HG03139 (cell line): ENCODE data around the gene RNF212B.
"Not testable (repeated sequence)": the region's sequence is repeated elsewhere in the genome, so short reads cannot be mapped to it uniquely, and the experiment has no call there.

ENCODE experiments used
- ATAC-seq: cut with Tn5 transposase; IDR thresholded peaks from one replicate; pipeline ENCODE4 v1.9.1; 2021; ENCODE audit not compliant: unreplicated experiment

RNF212B gene

GRCh38 chr14:23237772-23238594 is at the start of gene RNF212B:
RNF212B (plus strand) TSS chr14:23237936; CDS start chr14:23240346, 2,410 bp downstream.
- ATAC-seq, result no peak

- no peak for ATAC-seq
Observed at GRCh38 chr14:23193432-23193831, 44.3 kb upstream of the RNF212B start.

GRCh38 chr14:23195552-23196101 is 42.1 kb upstream of the RNF212B start:
- no peak for ATAC-seq

GRCh38 chr14:23196487-23196886 is 41.2 kb upstream of the RNF212B start:
- not testable (repeated sequence) for ATAC-seq

- ATAC-seq, result not testable (repeated sequence)
Observed at GRCh38 chr14:23199141-23199540, 38.6 kb upstream of the RNF212B start.

GRCh38 chr14:23202001-23202400 is 35.7 kb upstream of the RNF212B start:
- ATAC-seq, result no peak

- ATAC-seq, result no peak
Observed at GRCh38 chr14:23206422-23207145, 31.2 kb upstream of the RNF212B start.

GRCh38 chr14:23207146-23207540 is 30.6 kb upstream of the RNF212B start:
- no peak for ATAC-seq

- ATAC-seq, result no peak
Observed at GRCh38 chr14:23208324-23208723, 29.4 kb upstream of the RNF212B start.

GRCh38 chr14:23209651-23210423 is 27.9 kb upstream of the RNF212B start:
- no peak for ATAC-seq

- no peak for ATAC-seq
Observed at GRCh38 chr14:23215421-23215820, 22.3 kb upstream of the RNF212B start.

GRCh38 chr14:23217032-23218020 is 20.4 kb upstream of the RNF212B start:
- no peak for ATAC-seq

- ATAC-seq, result no peak
Observed at GRCh38 chr14:23219075-23219474, 18.7 kb upstream of the RNF212B start.

GRCh38 chr14:23224958-23225357 is 12.8 kb upstream of the RNF212B start:
- ATAC-seq, result not testable (repeated sequence)

- no peak for ATAC-seq
Observed at GRCh38 chr14:23227566-23227965, 10.2 kb upstream of the RNF212B start.

- ATAC-seq, result no peak
Observed at GRCh38 chr14:23228812-23229211, 8.9 kb upstream of the RNF212B start.

- not testable (repeated sequence) for ATAC-seq
Observed at GRCh38 chr14:23232241-23232808, 5.4 kb upstream of the RNF212B start.

- ATAC-seq, result no peak
Observed at GRCh38 chr14:23240661-23241060, 2.9 kb downstream of the RNF212B start.

GRCh38 chr14:23241061-23241715 is 3.5 kb downstream of the RNF212B start:
- not testable (repeated sequence) for ATAC-seq
